ENCODE results near the gene COMMD3.

The COMMD3 gene

GRCh38 chr10:22368981-22369380 lies 52.8 kb downstream of the COMMD3 start:
- no peak for DNase-seq

GRCh38 chr10:22369434-22370072 lies 53.4 kb downstream of the COMMD3 start:
- DNase-seq: no peak
